ENCODE data around the gene WNK4. TPM values are rescaled to one million over a fixed set of nuclear protein-coding genes. Genes with fewer than 3 reads are reported as not detected.
"Not testable (repeated sequence)": the region's sequence is repeated elsewhere in the genome, so short reads cannot be mapped to it uniquely, and the experiment has no call there.

The WNK4 gene
- 0.16 and 0.28 TPM in 2 replicates for total RNA-seq

DNA sequence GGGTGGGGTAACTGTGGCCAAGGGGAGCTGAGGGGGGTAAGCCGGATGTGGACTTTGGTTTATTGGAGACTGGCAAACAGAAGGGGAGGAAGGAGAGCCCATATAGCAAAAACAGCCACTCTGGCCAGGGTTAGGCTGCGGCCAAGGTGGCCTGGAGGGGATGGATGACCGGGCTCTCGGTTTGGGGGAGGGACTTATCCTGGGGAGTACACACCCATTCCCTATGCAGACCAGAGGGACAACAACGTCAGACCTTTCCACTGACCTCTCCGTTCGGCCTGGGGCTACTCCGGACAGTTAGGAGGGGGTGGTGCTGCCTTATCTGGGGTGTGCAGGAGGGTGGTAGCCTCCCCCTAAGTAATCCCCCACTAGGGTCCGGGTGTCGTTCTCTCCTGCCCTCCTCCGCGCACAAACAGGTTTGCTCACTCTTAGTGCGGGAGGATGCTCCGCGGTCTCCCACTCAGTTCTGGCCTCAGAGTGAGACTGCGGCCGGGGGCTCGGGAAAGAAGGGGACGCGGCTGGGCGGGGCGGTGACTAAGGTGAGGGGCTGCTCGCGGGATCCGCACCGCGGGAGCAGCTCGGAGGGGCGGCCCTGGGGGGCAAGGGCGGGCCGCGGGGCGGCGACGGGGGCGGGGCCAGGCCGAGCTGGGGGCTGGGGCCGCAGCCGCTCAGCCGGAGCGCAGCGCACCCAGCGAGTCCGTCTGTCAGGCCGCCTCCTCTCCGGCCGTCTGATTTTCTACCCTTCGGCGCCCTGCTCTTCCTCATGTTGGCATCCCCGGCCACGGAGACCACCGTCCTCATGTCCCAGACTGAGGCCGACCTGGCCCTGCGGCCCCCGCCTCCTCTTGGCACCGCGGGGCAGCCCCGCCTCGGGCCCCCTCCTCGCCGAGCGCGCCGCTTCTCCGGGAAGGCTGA lies at the start of gene WNK4:
Gene WNK4 (plus strand): TSS at position 675 of the 915 bp plus-strand sequence. CDS start 89 bp downstream, at position 764.
- Mint-ChIP-seq H3K9me3 (no peaks in the 10 kb centered on the region), H3K27me3 (ENCODE audit: low read depth) (peaks cover 43% of the 10 kb centered on the region), H3K4me3 (ENCODE audit: low read depth) (no peak within 1 kb of the TSS), H3K36me3 (ENCODE audit: low read depth) (peaks cover 36% of the 10 kb centered on the region), H3K27ac (no peak within 1 kb of the TSS), H3K4me1 (ENCODE audit: low read depth) (peaks cover 11% of the 10 kb centered on the region)
- intact Hi-C loops (cut with micrococcal nuclease) = loop anchor here (5.0 kb wide), 1 partner anchor 103 kb away; the partner anchor contains the start of gene PLEKHH3
- no peak for DNase-seq (ENCODE audit: low spot score)

DNA sequence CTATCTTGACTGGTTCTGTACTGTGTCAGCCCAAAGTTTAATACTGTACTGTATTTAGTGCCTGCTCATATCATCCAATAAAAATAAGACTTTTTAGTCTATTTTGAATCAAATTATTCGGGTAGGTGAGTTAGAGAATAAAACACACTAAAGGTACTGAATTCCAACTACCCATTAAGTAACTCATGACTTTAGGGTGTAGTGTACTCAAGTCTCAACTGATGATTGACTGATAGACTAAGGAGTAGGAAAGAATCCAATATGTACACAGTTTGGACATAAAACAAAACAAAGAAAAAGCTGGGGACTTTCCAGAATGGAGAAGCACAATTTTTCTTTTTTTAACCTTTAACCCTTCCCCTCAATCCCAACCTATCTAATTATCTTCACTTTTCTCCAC lies 39.7 kb upstream of the WNK4 start:
- intact Hi-C loops (cut with micrococcal nuclease) = no loop called here
- H3K9me3 Mint-ChIP-seq = peaks cover 4% of the 10 kb centered on the region
- peaks cover 18% of the 10 kb centered on the region for H3K4me1 Mint-ChIP-seq (ENCODE audit: low read depth)
- peaks cover 5% of the 10 kb centered on the region for H3K27me3 Mint-ChIP-seq (ENCODE audit: low read depth)
- DNase-seq (ENCODE audit: low spot score) = no peak
- H3K27ac Mint-ChIP-seq = no peak overlapping the region
- no peaks in the 10 kb centered on the region for H3K36me3 Mint-ChIP-seq (ENCODE audit: low read depth)
- H3K4me3 Mint-ChIP-seq (ENCODE audit: low read depth) = no peak overlapping the region

DNA sequence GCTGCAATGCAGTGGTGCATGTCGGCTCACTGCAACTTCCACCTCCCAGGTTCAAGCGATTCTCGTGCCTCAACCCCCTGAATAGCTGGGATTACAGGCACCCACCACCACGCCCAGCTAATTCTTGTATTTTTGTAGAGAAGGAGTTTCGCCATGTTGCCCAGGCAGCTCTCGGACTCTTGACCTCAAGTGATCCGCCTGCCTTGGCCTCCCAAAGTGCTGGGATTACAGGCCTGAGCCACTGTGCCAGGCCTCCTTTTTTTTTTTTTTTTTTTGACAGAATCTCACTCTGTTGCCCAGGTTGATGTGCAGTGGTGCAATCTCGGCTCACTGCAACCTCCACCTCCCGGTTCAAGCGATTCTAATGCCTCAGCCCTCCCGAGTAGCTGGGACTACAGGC lies 37.5 kb upstream of the WNK4 start:
- intact Hi-C loops (cut with micrococcal nuclease) = not testable (repeated sequence)

GRCh38 chr17:42743595-42744282 lies 36.7 kb upstream of the WNK4 start:
- Mint-ChIP-seq H3K4me3 (ENCODE audit: low read depth) (peak overlapping the region; percentile 94), H3K27me3 (ENCODE audit: low read depth) (peaks cover 26% of the 10 kb centered on the region), H3K9me3 (peaks cover 4% of the 10 kb centered on the region), H3K27ac (peak overlapping the region; percentile 96), H3K4me1 (ENCODE audit: low read depth) (peaks cover 18% of the 10 kb centered on the region), H3K36me3 (ENCODE audit: low read depth) (no peaks in the 10 kb centered on the region)
- DNase-seq (ENCODE audit: low spot score) = no peak
- intact Hi-C loops (cut with micrococcal nuclease) = no loop called here

More for the DNA sequence above, 37.5 kb upstream of the WNK4 start:
- not testable (repeated sequence) for H3K4me3 Mint-ChIP-seq (ENCODE audit: low read depth); H3K36me3 Mint-ChIP-seq (ENCODE audit: low read depth); H3K9me3 Mint-ChIP-seq; DNase-seq (ENCODE audit: low spot score); H3K27ac Mint-ChIP-seq
- H3K27me3 Mint-ChIP-seq (ENCODE audit: low read depth) = peaks cover 20% of the 10 kb centered on the region
- peaks cover 18% of the 10 kb centered on the region for H3K4me1 Mint-ChIP-seq (ENCODE audit: low read depth)

DNA sequence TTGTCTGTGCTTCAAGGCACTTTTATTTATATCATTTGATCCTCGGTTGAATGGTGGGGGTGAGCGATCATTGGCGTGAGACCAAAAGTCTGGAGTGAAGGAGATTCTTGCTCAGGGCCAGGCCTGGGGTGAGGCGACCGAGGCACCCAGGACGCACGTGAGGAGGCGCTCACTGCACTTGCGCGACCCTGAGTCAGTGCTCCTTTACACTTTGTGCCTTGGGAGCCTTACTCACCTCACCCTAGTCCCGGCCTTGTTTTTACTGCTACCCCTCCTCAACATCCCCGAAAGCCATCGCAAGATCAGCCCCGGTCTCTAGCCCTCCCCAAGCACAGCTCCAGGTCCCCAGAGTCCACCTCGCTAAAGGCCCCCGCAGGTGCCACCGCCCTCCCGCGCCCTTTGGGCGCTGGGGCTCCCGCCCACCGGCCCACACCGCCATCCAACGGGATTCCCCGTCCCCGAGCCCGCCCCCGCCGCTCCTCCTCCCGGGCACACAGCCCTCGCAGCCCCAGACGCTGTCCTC lies 36.1 kb upstream of the WNK4 start:
- H3K36me3 Mint-ChIP-seq (ENCODE audit: low read depth) = no peaks in the 10 kb centered on the region
- H3K27ac Mint-ChIP-seq = peak overlapping the region; percentile 96
- peaks cover 4% of the 10 kb centered on the region for H3K9me3 Mint-ChIP-seq
- H3K27me3 Mint-ChIP-seq (ENCODE audit: low read depth) = peaks cover 30% of the 10 kb centered on the region
- H3K4me1 Mint-ChIP-seq (ENCODE audit: low read depth) = peaks cover 18% of the 10 kb centered on the region
- peak overlapping the region; percentile 94 for H3K4me3 Mint-ChIP-seq (ENCODE audit: low read depth)
- DNase-seq (ENCODE audit: low spot score) = no peak
- intact Hi-C loops (cut with micrococcal nuclease) = no loop called here

DNA sequence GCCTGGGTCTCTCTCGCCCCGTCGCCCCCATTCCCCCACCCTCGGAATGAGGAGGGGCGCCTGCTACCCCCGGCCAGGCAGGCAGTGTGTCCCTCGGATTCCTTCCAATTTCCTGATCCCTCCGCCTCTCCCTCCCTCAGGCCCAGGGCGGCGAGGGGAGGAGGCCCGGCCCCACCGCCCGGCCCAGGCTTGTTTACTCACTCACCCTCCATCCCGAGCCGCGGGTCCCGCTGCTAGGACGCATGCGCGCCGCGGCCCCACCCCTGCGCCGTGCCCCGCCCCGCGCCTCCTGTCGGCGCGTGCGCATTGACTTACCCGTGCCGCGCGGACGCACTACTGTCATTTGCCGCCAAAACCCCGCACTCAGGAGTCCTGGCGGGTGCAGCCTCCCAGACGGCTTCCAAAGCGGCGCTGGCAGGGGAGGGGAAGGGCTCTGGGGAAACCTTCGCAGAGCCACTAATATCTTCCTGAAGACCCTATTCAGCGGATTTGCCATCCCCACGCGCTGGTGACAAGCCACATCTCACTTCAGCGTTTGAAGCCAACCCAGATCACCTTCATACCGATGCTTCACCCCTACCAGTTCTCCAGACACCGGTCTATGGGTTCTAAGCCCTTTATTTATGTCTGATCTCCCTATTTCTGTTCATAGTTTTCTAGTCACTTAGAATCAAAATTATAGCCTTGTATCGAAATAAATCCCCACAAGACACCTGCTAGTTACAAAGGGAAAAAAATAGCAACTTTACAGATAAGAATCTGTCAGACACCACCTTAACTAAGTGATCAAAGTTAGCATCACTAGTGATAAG lies 35.4 kb upstream of the WNK4 start, which contains the start of gene EZH1:
Gene EZH1 (minus strand): TSS at position 235 of the 812 bp plus-strand sequence. CDS start 16,099 bp downstream, outside the sequence.
- Mint-ChIP-seq H3K4me3 (ENCODE audit: low read depth) (peak within 1 kb of the TSS; percentile 94), H3K4me1 (ENCODE audit: low read depth) (peaks cover 18% of the 10 kb centered on the region), H3K36me3 (ENCODE audit: low read depth) (no peaks in the 10 kb centered on the region)

DNA sequence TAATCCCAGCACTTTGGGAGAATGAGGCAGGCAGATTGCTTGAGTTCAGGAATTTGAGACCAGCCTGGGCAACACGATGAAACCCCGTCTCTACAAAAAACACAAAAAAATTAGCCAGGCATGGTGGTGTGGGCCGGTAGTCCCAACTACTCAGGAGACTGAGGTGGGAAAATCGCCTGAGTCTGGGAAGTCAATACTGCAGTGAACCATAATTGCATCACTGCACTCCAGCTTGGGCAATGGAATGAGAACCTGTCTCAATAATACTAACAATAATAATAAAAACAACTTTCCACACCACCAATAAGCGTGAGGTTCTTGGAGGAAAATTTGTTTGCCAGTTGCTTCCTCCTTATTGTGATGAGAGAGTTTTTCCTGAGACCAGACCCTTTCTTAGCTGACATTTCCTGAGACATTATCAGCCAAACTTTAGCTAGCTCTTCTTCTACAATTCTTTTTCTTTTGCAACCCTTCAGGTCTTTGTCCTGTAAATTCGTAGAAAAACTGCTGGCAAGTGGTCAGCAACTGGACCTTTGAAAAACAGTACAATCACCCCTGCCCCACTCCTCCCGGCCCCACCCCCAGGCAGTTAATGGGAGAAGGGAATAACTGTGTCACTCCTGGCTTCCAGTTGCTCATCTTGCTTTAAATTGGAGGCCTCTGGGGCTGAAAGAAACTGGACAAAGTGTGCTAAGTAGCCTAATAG lies 32.1 kb upstream of the WNK4 start:
- Mint-ChIP-seq H3K4me1 (ENCODE audit: low read depth) (peaks cover 13% of the 10 kb centered on the region), H3K36me3 (ENCODE audit: low read depth) (no peaks in the 10 kb centered on the region), H3K27ac (no peak overlapping the region), H3K27me3 (ENCODE audit: low read depth) (peaks cover 53% of the 10 kb centered on the region), H3K9me3 (peaks cover 4% of the 10 kb centered on the region), H3K4me3 (ENCODE audit: low read depth) (no peak overlapping the region)
- intact Hi-C loops (cut with micrococcal nuclease) = no loop called here
- no peak for DNase-seq (ENCODE audit: low spot score)

More for the DNA sequence above, 35.4 kb upstream of the WNK4 start, which contains the start of gene EZH1:
- Mint-ChIP-seq H3K9me3 (peaks cover 4% of the 10 kb centered on the region), H3K27me3 (ENCODE audit: low read depth) (peaks cover 31% of the 10 kb centered on the region), H3K27ac (peak within 1 kb of the TSS; percentile 96)
- DNase-seq (ENCODE audit: low spot score) = peak; percentile 91
- intact Hi-C loops (cut with micrococcal nuclease) = no loop called here

DNA sequence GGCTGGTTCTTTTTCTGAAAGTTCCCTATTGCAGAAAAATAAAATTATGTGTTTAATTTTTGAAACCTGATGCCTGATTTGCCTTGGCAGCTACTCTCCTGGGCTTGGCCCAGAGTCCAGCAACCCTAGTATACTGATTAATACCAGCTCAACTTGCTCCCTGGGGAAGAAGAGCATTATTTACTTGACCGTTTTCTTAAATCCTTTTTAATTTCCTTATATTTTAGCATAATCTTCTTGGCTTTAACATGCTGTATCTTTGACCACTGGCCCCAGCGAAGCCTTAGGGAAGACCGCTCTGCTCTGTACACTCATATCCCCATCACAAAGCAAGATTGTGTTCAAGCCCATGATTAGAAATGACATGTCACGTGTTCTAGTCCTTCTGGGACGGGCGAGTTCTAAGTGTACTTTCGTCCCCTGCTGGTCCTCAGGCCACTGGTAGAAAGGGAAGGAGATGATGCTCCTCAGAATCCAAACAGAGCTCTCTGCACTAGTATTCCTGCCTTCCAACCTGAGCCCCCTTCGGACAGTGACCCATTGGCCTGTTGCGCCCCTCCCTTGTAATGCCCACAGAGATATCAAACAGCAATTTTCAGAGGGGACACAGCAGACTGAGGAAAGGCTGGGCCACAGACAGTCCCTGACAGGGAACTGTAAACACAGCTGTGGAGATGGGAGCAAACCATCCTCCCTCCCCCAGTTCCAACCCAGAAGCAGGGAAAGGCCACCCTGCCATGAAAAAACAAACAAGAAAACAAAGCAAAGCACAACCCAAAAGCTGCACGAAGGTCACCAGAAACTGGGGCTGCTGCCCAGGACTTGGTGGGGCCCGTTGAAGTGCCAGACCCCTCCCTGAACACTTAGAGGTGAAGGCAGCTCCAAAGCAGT lies 31.3 kb upstream of the WNK4 start:
- Mint-ChIP-seq H3K4me3 (ENCODE audit: low read depth) (no peak overlapping the region), H3K27me3 (ENCODE audit: low read depth) (peaks cover 57% of the 10 kb centered on the region), H3K36me3 (ENCODE audit: low read depth) (no peaks in the 10 kb centered on the region), H3K9me3 (peaks cover 4% of the 10 kb centered on the region), H3K27ac (no peak overlapping the region), H3K4me1 (ENCODE audit: low read depth) (peaks cover 6% of the 10 kb centered on the region)
- intact Hi-C loops (cut with micrococcal nuclease) = no loop called here
- no peak for DNase-seq (ENCODE audit: low spot score)

DNA sequence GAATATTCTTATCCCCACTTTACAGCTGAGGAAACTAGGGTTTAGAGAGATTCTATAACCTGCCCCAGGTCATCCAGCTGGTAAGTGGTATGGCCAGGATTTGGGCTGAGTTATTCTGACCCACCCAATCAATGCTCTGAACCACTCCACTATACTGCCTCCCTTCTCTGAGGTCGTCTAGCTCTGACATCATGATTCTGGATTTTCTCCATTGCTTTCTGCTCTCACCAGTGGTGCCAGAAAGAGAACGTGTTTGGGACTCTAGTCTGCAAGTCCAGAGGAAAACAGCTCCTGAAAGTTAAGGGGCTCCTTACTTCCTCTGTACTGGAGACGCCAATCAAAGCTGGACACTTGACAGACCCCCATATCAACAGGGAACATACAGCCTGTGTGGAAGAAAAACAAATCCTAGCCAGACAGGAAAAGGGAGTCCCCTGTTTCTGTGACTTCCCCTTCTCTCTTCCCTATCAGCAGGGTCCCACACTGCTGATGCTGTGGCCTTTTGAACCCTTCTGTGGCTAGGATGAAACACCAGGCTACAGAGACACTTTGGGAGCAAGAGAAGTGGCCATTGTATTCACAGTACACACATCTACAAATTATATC lies 29.6 kb upstream of the WNK4 start:
- no peak for DNase-seq (ENCODE audit: low spot score)
- Mint-ChIP-seq H3K4me3 (ENCODE audit: low read depth) (no peak overlapping the region), H3K27me3 (ENCODE audit: low read depth) (peaks cover 62% of the 10 kb centered on the region), H3K4me1 (ENCODE audit: low read depth) (no peaks in the 10 kb centered on the region), H3K36me3 (ENCODE audit: low read depth) (no peaks in the 10 kb centered on the region), H3K9me3 (no peaks in the 10 kb centered on the region), H3K27ac (no peak overlapping the region)
- intact Hi-C loops (cut with micrococcal nuclease) = no loop called here

GRCh38 chr17:42751628-42752027 lies 28.8 kb upstream of the WNK4 start:
- Mint-ChIP-seq H3K36me3 (ENCODE audit: low read depth) (no peaks in the 10 kb centered on the region), H3K27me3 (ENCODE audit: low read depth) (peaks cover 62% of the 10 kb centered on the region), H3K4me1 (ENCODE audit: low read depth) (no peaks in the 10 kb centered on the region), H3K27ac (no peak overlapping the region), H3K4me3 (ENCODE audit: low read depth) (no peak overlapping the region), H3K9me3 (no peaks in the 10 kb centered on the region)
- intact Hi-C loops (cut with micrococcal nuclease) = no loop called here
- DNase-seq (ENCODE audit: low spot score) = no peak

DNA sequence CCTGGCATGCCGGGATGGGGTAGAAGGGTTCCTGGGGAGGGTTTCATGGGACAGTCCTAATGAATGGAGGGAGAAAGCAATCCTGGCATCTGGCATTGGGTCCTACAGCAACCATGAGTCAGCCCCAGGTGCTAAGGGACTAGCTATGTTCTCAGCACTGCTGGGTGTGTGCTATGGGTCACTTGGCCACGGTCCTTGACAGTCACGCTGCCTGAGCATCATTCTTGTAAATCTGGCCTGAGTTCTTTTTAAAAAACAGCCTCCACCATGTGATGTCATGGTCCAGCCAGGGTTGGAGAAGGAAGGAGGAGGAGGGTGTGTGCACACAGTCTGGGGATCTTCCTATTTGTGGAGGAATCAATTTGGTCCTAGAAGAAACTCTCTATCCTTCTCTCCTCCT lies 25.6 kb upstream of the WNK4 start:
- DNase-seq (ENCODE audit: low spot score) = no peak
- no peaks in the 10 kb centered on the region for H3K4me1 Mint-ChIP-seq (ENCODE audit: low read depth)
- peaks cover 55% of the 10 kb centered on the region for H3K27me3 Mint-ChIP-seq (ENCODE audit: low read depth)
- H3K9me3 Mint-ChIP-seq = no peaks in the 10 kb centered on the region
- intact Hi-C loops (cut with micrococcal nuclease) = no loop called here
- H3K27ac Mint-ChIP-seq = no peak overlapping the region
- no peak overlapping the region for H3K4me3 Mint-ChIP-seq (ENCODE audit: low read depth)
- no peaks in the 10 kb centered on the region for H3K36me3 Mint-ChIP-seq (ENCODE audit: low read depth)
